HUES6 (cell line): Measurements from ENCODE around the gene ATP8A2.

ENCODE experiments used
- H3K27ac ChIP-seq: 2 replicates; pipeline ENCODE4 v1.7.0; 2013; ENCODE audit warnings: low read depth, mild to moderate bottlenecking, low read length, inconsistent platforms
- H3K27me3 ChIP-seq: 2 replicates; pipeline ENCODE4 v1.6.1; 2013; ENCODE audit warnings: low read length; ENCODE audit not compliant: control insufficient read depth, insufficient read depth
- H3K36me3 ChIP-seq: 2 replicates; pipeline ENCODE4 v1.6.1; 2013; ENCODE audit warnings: low read length; ENCODE audit not compliant: control insufficient read depth, insufficient read depth
- H3K4me1 ChIP-seq: 2 replicates; pipeline ENCODE4 v1.6.1; 2013; ENCODE audit warnings: low read length; ENCODE audit not compliant: control insufficient read depth, insufficient read depth
- H3K4me3 ChIP-seq: 2 replicates; pipeline ENCODE4 v1.5.1; 2013; ENCODE audit warnings: low read depth, low read length
- H3K9ac ChIP-seq: one replicate; pipeline ENCODE4 v1.6.1; 2013; ENCODE audit warnings: mild to moderate bottlenecking, low read length
- H3K9me3 ChIP-seq: 2 replicates; pipeline ENCODE4 v1.6.1; 2013; ENCODE audit warnings: low read depth, low read length; ENCODE audit not compliant: control insufficient read depth, insufficient read depth

Gene ATP8A2

DNA sequence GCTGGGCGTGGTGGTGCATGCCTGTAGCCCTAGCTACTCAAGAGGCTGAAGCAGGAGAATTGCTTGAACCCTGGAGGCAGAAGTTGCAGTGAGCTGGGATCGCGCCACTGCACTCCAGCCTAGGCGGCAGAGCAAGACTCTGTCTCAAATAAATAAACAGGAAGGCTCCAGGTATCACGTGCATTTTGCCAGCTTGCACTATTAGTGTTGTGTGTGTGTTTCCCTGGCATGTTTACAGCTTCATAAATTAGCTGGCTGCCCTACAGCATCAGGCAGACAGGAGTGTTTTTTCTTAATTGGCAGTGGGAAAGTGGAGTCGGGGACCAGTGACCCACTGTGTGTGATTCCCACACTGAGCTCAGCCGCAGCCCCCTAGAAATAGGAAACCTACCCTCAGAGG is 647.5 kb downstream of the ATP8A2 start:
- Histone ChIP-seq H3K36me3 (no peaks in the 10 kb centered on the region), H3K9ac (no peak overlapping the region), H3K9me3 (0 out of 2 replicates have a peak, but pooled peaks cover under 1% of the 10 kb centered on the region), H3K4me3 (no peak overlapping the region), H3K4me1 (peaks cover 7% of the 10 kb centered on the region; the same call in 1 of the 2 replicates), H3K27ac (no peak overlapping the region), H3K27me3 (no peaks in the 10 kb centered on the region; the same call in 1 of the 2 replicates)

DNA sequence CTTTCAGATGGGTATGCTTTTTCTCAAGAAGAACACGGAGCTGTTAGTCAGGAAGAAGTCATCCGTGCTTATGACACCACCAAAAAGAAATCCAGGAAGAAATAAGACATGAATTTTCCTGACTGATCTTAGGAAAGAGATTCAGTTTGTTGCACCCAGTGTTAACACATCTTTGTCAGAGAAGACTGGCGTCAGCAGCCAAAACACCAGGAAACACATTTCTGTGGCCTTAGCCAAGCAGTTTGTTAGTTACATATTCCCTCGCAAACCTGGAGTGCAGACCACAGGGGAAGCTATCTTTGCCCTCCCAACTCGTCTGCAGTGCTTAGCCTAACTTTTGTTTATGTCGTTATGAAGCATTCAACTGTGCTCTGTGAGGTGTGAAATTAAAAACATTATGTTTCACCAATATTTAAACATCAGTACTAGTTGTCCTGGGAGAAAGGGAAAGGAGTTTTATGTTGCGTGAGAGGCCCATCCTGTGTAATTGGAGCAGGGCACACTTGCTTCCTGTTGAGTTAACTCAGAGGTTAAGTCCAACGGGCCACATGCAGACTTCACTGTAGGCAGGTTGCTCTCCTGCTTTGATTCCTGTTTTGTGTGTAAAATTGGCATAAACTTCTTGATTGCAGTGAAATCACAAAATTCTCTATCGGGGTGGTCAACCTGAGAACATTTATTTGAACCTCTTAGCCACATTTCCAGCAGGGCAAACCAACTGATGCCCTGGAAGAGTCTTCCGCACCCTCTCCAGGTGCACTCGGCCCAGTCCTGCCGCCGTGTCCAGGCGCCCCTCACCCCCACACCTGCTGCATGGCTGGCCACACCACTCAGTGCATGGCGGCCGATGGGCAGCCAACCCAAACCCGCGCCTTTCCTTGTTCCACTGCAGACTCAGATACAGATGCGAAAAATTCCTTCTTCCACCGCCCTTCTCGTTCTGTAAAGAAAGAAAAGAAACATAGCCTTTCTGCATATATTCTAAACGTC is 648.4 kb downstream of the ATP8A2 start:
- Histone ChIP-seq H3K36me3 (no peaks in the 10 kb centered on the region), H3K4me1 (peaks cover 14% of the 10 kb centered on the region), H3K27ac (no peak overlapping the region), H3K9ac (no peak overlapping the region), H3K4me3 (no peak overlapping the region), H3K9me3 (no peaks in the 10 kb centered on the region), H3K27me3 (no peaks in the 10 kb centered on the region; the same call in 1 of the 2 replicates)

DNA sequence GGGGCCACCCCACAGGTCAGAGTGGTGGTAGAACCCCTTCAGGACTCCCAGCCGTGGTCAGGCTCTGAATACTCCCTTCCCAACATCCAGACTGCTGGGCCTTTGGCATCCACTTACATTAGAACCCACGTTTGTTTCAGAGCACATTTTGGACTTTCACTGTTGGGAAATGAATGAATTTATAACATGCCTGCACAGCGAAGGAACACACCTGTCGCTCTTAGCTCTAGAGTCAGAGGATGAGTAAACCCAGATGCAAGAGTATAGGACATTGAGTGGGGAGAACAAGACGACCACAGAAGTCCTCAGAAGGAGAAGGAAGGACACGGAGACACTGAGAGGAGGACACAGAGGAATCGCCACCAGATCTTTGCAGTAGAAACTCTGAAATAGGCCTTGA is 649.1 kb downstream of the ATP8A2 start:
- Histone ChIP-seq H3K27ac (no peak overlapping the region), H3K36me3 (no peaks in the 10 kb centered on the region), H3K4me1 (peaks cover 21% of the 10 kb centered on the region), H3K9me3 (no peaks in the 10 kb centered on the region), H3K4me3 (no peak overlapping the region), H3K27me3 (no peaks in the 10 kb centered on the region; the same call in 1 of the 2 replicates), H3K9ac (no peak overlapping the region)

DNA sequence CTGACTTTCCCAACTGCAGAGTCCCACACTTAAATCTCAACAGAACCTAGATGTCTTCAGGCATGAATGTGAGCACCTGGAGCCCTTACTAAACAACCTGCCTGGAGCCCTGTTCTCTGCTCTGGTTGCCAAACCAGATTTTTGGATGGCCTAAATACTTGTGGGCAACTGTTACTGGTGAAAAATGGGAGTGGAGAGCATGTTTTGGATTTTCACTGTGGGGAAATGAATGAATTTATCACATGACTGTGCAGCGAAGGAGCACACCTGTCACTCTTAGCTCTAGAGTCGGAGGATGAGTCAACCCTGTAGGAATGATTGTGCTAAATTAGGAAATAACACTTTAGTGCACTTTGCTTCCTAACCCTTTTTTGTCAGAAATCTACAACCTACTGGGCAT is 649.7 kb downstream of the ATP8A2 start:
- Histone ChIP-seq H3K27me3 (no peaks in the 10 kb centered on the region; the same call in 1 of the 2 replicates), H3K36me3 (no peaks in the 10 kb centered on the region), H3K4me3 (no peak overlapping the region), H3K9me3 (no peaks in the 10 kb centered on the region), H3K9ac (no peak overlapping the region), H3K4me1 (peaks cover 27% of the 10 kb centered on the region), H3K27ac (no peak overlapping the region)

DNA sequence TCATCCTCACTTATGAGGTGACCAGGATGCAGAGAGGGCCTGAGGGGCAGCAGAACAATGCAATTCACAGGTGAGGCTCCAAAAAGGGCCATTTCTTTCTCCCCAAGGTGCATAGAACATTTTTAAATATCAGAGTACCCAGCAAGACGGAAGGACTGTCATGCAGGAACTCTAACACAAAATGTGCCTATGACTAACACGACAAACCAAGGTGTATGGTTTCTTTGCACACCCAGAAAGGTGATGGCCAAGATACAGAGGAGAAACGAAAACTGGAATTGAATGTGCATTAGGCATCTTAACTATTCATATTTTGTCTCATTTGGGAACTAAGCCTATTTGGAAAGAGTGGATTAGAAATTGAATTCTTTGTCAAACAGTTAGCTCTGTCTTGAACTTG is 650.2 kb downstream of the ATP8A2 start:
- no peak overlapping the region for H3K9ac ChIP-seq
- no peaks in the 10 kb centered on the region for H3K36me3 ChIP-seq
- no peaks in the 10 kb centered on the region for H3K9me3 ChIP-seq
- H3K27ac ChIP-seq = no peak overlapping the region
- no peak overlapping the region for H3K4me3 ChIP-seq
- H3K27me3 ChIP-seq = no peaks in the 10 kb centered on the region; the same call in 1 of the 2 replicates
- H3K4me1 ChIP-seq = peaks cover 27% of the 10 kb centered on the region

DNA sequence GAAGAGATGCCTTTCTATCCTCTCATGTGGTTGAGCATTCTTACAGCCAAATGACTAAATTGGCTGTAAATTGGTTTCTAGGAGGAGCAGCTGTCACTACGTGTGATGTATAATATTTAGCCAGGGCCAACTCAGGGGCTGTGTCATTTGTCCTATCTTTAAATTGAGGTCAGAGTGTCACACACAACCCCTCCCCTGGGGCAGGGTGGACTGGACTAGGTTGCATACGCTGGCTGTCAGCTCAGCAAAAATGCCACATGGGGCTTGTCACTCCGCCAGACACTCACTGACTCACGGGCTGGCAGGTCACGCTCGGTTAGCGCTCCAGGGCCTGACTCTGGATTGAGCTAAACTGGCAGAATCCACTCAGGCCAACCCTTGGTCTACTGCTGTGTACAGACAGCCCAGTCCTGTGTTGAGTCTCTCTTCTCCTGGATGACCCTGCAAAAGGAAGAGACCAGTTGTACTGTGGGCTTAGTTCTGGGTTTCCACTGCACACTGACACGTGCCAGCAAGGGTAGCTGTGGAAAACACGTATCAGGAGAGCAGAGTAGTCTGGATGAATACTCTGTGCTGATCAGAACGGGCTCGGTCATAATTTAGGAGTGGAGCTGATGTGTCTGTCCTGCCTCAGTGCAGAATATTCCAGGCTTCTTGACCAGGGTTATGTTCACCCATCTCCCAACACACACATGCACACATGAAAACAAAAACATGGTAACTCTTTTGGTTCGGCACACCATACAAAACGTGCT is 650.9 kb downstream of the ATP8A2 start:
- Histone ChIP-seq H3K27ac (no peak overlapping the region), H3K4me3 (no peak overlapping the region), H3K27me3 (no peaks in the 10 kb centered on the region)

DNA sequence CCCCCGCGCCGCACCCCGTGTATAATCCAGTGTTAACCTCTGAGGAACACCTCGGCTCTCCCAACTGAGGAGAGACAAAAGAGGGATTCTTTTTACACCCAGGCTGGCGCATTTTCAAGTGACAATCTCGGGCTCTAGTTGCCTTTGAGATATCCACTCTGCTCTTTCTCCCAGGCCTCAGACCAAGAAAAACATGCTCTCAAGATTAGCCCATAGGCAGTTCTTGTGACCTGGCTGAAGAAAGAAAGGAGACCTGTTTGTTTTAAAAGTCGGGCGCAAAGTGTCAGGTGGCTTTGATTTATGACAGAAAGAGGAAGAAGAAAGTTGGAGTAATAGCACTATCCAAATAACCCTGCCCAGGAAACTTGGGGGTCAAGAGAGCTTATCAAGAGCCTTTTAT is 652.8 kb downstream of the ATP8A2 start:
- Histone ChIP-seq H3K4me1 (peaks cover 27% of the 10 kb centered on the region), H3K27me3 (no peaks in the 10 kb centered on the region), H3K27ac (no peak overlapping the region), H3K36me3 (no peaks in the 10 kb centered on the region), H3K9me3 (no peaks in the 10 kb centered on the region), H3K9ac (no peak overlapping the region), H3K4me3 (no peak overlapping the region)

More for the DNA sequence above, 650.9 kb downstream of the ATP8A2 start:
- no peaks in the 10 kb centered on the region for H3K36me3 ChIP-seq
- peaks cover 27% of the 10 kb centered on the region for H3K4me1 ChIP-seq
- no peak overlapping the region for H3K9ac ChIP-seq
- H3K9me3 ChIP-seq = no peaks in the 10 kb centered on the region

DNA sequence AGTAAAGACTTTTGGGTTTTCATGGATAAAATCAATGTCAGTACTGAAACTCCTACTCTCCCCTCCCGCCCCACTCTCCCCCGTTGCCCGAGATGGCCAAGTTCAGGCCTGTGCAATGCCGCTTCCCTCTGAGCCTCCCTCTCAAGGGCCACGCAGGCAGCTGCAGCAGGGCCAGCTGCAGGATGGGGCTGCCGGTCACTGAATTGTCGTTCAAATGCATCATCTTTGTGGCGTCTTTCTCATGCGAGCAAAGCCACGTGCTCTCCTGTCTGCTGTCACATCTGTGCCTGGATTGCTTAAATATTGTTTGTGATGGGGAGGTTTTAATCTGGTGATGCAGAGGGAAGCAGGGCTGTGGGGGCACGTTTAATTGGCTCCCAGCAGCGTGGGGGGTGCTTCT is 653.4 kb downstream of the ATP8A2 start:
- H3K4me1 ChIP-seq = peaks cover 22% of the 10 kb centered on the region
- H3K9ac ChIP-seq = no peak overlapping the region
- no peaks in the 10 kb centered on the region for H3K36me3 ChIP-seq
- peaks cover 3% of the 10 kb centered on the region; the same call in 1 of the 2 replicates for H3K9me3 ChIP-seq
- H3K4me3 ChIP-seq = no peak overlapping the region
- no peak overlapping the region for H3K27ac ChIP-seq
- H3K27me3 ChIP-seq = no peaks in the 10 kb centered on the region

DNA sequence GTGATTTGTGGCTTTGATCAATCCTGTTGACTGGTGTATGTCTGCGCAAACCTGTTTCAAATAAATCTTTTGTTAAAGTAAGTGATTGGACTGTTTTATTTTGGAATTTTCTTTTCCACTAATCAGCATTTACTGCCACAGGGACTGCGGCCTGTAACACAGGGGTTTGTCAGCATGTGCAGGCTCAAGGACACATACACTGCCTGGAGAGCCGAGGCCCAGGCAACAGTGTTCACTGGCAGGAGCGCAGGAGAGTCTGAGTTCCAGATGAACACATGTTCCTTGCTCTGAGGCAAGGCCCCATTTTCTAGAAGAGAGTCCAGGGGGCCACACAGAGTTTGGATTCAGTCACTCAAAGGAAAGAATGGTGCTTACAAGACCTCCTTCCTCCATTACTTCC is 654.0 kb downstream of the ATP8A2 start:
- H3K27me3 ChIP-seq = no peaks in the 10 kb centered on the region
- H3K27ac ChIP-seq = no peak overlapping the region
- H3K9ac ChIP-seq = no peak overlapping the region
- peaks cover 20% of the 10 kb centered on the region for H3K4me1 ChIP-seq
- peaks cover 4% of the 10 kb centered on the region for H3K9me3 ChIP-seq
- H3K4me3 ChIP-seq = no peak overlapping the region
- H3K36me3 ChIP-seq = no peaks in the 10 kb centered on the region

DNA sequence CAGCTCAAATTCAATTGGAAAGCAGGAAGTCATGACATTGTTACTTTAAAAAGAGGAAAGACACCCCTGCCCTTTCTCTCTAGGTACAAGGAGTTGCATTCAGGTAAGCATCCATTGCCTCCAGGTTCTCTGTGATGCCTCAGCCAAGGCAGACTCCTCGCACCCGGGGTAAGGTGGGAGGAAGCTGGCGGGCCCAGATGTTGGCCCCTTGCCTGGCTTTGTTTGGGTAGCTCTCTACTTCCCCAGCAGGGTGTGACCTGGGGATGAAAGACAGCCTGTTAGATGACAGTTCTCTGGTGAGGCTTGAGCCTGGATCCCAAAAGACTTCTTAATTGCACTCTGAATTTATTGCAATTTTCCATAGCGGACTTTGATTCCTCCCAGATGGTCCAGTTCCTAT is 654.4 kb downstream of the ATP8A2 start:
- Histone ChIP-seq H3K9ac (no peak overlapping the region), H3K27ac (no peak overlapping the region)

More for the DNA sequence above, 654.4 kb downstream of the ATP8A2 start:
- peaks cover 20% of the 10 kb centered on the region for H3K4me1 ChIP-seq
- no peaks in the 10 kb centered on the region for H3K36me3 ChIP-seq
- peaks cover 8% of the 10 kb centered on the region for H3K9me3 ChIP-seq
- H3K27me3 ChIP-seq = no peaks in the 10 kb centered on the region
- H3K4me3 ChIP-seq = no peak overlapping the region
